ENCODE measurements around the gene AUTS2. TPM values are rescaled to one million over a fixed set of nuclear protein-coding genes. Genes with fewer than 3 reads are reported as not detected.

Gene AUTS2
- total and polyA plus RNA-seq, 9 of the 15 experiments (the other 6 are each of a cell fraction or from before 2014, with no cell fraction given): 0.58 TPM; not detected in 8

DNA sequence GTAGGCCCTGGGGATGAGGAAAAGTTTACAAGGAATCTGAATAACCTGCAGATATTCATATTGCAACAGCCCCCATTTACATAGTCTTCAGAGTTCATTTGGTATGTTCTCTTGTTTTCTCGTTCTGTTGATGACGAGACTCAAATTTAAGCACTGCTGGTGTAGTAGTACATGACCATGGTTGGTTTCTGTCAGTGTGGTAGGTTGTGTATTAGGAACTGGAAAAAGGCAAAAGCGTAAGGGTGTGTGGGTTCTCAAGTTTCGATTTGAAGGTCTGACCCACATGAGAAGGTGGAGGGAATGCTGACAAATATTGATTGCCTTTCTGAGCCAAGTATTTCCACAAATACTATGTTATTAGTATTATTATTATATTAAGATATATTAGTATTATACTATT is 151.7 kb downstream of the AUTS2 start:
- DNase-seq (ENCODE audit: extremely low read depth in 1 of 4, low spot score in 3 of 4) (no peak), ATAC-seq (no peak), FAIRE-seq (no peak)
- 2% methylated on average over 4 of the region's 4 CpGs for WGBS (ENCODE audit: insufficient coverage, low coverage, missing lambda C conversion rate)
- Histone ChIP-seq H3K4me1 (replicated peaks in 1 of 2; ENCODE audit: control insufficient read depth in 2 of 2, insufficient read depth in 2 of 2, low read length in 2 of 2) (no peaks in the 10 kb centered on the region), H3K9me1 (ENCODE audit: control insufficient read depth, insufficient read depth, low read length) (no peaks in the 10 kb centered on the region), H3K27me3 (ENCODE audit: control insufficient read depth in 2 of 2, insufficient read depth in 2 of 2, low read length in 2 of 2) (peaks cover 0 to 2% of the 10 kb centered on the region in 2 experiments; a peak in 1 of 5 replicates), H3K4me3 (no peak overlapping the region), H3K9ac (ENCODE audit: insufficient read depth in 1 of 2, low read depth in 2 of 2, low read length in 2 of 2) (no peak overlapping the region), H4K20me1 (replicated peaks; ENCODE audit: control insufficient read depth, insufficient read depth, low read length) (no peaks in the 10 kb centered on the region), H3K79me2 (ENCODE audit: control insufficient read depth, insufficient read depth, low read length) (no peaks in the 10 kb centered on the region), H3K9me3 (replicated peaks; ENCODE audit: control insufficient read depth, insufficient read depth, low read depth, low read length) (no peaks in the 10 kb centered on the region), H2AFZ (ENCODE audit: low read depth, low read length) (no peak overlapping the region), H3K4me2 (ENCODE audit: insufficient read depth, low read length) (no peak overlapping the region), H3K27ac (ENCODE audit: extremely low read depth, low read depth, low read length) (no peak overlapping the region), H3K36me3 (ENCODE audit: control insufficient read depth, insufficient read depth, low read length) (no peaks in the 10 kb centered on the region)
- intact Hi-C loops (cut with micrococcal nuclease): loop anchor here (10.0 kb wide), 1 partner anchor 55 kb away; no protein-coding TSS in a partner anchor
- TF ChIP-seq SNIP1 (IDR thresholded peaks at IDR 0.05; ENCODE audit: low read depth) (no peak), ZNF316 (IDR thresholded peaks at IDR 0.05) (no peak), EHMT2 (IDR thresholded peaks at IDR 0.05) (no peak), LEF1 (IDR thresholded peaks at IDR 0.05) (no peak), ATF1 (CRISPR knock-in tag; IDR thresholded peaks at IDR 0.05) (no peak), ATF1 (tag; IDR thresholded peaks at IDR 0.05) (no peak), SUPT5H (IDR thresholded peaks at IDR 0.05) (no peak), MYBL2 (IDR thresholded peaks at IDR 0.05; ENCODE audit: low read depth) (no peak), MYBL2 (CRISPR knock-in tag; IDR thresholded peaks at IDR 0.05; ENCODE audit: borderline replicate concordance) (no peak), SMARCB1 (IDR thresholded peaks at IDR 0.05; ENCODE audit: insufficient read length, low read depth) (no peak)
- TF ChIP-seq, protein P1, sequence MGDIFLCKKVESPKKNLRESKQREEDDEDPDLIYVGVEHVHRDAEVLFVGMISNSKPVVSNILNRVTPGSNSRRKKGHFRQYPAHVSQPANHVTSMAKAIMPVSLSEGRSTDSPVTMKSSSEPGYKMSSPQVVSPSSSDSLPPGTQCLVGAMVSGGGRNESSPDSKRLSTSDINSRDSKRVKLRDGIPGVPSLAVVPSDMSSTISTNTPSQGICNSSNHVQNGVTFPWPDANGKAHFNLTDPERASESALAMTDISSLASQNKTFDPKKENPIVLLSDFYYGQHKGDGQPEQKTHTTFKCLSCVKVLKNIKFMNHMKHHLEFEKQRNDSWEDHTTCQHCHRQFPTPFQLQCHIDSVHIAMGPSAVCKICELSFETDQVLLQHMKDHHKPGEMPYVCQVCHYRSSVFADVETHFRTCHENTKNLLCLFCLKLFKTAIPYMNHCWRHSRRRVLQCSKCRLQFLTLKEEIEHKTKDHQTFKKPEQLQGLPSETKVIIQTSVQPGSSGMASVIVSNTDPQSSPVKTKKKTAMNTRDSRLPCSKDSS (IDR thresholded peaks at IDR 0.05; ENCODE audit: low read depth, partially characterized antibody): no peak
- TF ChIP-seq, protein P2, sequence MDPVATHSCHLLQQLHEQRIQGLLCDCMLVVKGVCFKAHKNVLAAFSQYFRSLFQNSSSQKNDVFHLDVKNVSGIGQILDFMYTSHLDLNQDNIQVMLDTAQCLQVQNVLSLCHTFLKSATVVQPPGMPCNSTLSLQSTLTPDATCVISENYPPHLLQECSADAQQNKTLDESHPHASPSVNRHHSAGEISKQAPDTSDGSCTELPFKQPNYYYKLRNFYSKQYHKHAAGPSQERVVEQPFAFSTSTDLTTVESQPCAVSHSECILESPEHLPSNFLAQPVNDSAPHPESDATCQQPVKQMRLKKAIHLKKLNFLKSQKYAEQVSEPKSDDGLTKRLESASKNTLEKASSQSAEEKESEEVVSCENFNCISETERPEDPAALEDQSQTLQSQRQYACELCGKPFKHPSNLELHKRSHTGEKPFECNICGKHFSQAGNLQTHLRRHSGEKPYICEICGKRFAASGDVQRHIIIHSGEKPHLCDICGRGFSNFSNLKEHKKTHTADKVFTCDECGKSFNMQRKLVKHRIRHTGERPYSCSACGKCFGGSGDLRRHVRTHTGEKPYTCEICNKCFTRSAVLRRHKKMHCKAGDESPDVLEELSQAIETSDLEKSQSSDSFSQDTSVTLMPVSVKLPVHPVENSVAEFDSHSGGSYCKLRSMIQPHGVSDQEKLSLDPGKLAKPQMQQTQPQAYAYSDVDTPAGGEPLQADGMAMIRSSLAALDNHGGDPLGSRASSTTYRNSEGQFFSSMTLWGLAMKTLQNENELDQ (CRISPR knock-in tag; IDR thresholded peaks at IDR 0.05; ENCODE audit: borderline replicate concordance): no peak
- TF ChIP-seq, protein P3, sequence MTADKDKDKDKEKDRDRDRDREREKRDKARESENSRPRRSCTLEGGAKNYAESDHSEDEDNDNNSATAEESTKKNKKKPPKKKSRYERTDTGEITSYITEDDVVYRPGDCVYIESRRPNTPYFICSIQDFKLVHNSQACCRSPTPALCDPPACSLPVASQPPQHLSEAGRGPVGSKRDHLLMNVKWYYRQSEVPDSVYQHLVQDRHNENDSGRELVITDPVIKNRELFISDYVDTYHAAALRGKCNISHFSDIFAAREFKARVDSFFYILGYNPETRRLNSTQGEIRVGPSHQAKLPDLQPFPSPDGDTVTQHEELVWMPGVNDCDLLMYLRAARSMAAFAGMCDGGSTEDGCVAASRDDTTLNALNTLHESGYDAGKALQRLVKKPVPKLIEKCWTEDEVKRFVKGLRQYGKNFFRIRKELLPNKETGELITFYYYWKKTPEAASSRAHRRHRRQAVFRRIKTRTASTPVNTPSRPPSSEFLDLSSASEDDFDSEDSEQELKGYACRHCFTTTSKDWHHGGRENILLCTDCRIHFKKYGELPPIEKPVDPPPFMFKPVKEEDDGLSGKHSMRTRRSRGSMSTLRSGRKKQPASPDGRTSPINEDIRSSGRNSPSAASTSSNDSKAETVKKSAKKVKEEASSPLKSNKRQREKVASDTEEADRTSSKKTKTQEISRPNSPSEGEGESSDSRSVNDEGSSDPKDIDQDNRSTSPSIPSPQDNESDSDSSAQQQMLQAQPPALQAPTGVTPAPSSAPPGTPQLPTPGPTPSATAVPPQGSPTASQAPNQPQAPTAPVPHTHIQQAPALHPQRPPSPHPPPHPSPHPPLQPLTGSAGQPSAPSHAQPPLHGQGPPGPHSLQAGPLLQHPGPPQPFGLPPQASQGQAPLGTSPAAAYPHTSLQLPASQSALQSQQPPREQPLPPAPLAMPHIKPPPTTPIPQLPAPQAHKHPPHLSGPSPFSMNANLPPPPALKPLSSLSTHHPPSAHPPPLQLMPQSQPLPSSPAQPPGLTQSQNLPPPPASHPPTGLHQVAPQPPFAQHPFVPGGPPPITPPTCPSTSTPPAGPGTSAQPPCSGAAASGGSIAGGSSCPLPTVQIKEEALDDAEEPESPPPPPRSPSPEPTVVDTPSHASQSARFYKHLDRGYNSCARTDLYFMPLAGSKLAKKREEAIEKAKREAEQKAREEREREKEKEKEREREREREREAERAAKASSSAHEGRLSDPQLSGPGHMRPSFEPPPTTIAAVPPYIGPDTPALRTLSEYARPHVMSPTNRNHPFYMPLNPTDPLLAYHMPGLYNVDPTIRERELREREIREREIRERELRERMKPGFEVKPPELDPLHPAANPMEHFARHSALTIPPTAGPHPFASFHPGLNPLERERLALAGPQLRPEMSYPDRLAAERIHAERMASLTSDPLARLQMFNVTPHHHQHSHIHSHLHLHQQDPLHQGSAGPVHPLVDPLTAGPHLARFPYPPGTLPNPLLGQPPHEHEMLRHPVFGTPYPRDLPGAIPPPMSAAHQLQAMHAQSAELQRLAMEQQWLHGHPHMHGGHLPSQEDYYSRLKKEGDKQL (CRISPR knock-in tag; IDR thresholded peaks at IDR 0.05; ENCODE audit: borderline replicate concordance): no peak
- TF ChIP-seq, protein P4, sequence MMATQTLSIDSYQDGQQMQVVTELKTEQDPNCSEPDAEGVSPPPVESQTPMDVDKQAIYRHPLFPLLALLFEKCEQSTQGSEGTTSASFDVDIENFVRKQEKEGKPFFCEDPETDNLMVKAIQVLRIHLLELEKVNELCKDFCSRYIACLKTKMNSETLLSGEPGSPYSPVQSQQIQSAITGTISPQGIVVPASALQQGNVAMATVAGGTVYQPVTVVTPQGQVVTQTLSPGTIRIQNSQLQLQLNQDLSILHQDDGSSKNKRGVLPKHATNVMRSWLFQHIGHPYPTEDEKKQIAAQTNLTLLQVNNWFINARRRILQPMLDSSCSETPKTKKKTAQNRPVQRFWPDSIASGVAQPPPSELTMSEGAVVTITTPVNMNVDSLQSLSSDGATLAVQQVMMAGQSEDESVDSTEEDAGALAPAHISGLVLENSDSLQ (IDR thresholded peaks at IDR 0.05): no peak
- ChIA-PET CTCF (ENCODE audit: low intra/inter-chr PET ratio) (no interaction called here), POLR2A (no interaction called here)
- in situ Hi-C loops (cut with MboI): no loop called here
- no TSS peak for BruUV-seq (replicated peaks)
